HepG2 (cell line): Measurements from ENCODE around the gene RTKN2. TPM values are rescaled to one million over a fixed set of nuclear protein-coding genes. Genes with fewer than 3 reads are reported as not detected.

ENCODE experiments used
- AHR ChIP-seq: IDR thresholded peaks from 2 replicates; pipeline ENCODE4 v1.6.1; 2018; ENCODE audit warnings: missing genetic modification reagents, missing compliant biosample characterization
- BORCS8-MEF2B ChIP-seq: sonication (generic); formaldehyde crosslinking; IDR thresholded peaks from 2 replicates; pipeline ENCODE4 v1.8.0; 2022; ENCODE audit warnings: mild to moderate bottlenecking, missing genetic modification reagents
- HDAC6 ChIP-seq: fragments of 200-600 bp; sonication (generic); IDR thresholded peaks from 2 replicates; pipeline ENCODE4 v1.7.0; 2017; ENCODE audit warnings: mild to moderate bottlenecking, antibody characterized with exemption, low read length, low read depth
- JDP2 ChIP-seq: sonication (generic); formaldehyde crosslinking; IDR thresholded peaks from 2 replicates; pipeline ENCODE4 v1.8.1; 2022; ENCODE audit warnings: missing genetic modification reagents, borderline replicate concordance
- KDM3A ChIP-seq: IDR thresholded peaks from 2 replicates; pipeline ENCODE4 v1.6.1; 2018; ENCODE audit warnings: low read depth, missing compliant biosample characterization
- MNT ChIP-seq: fragments of 450-650 bp; IDR thresholded peaks from 2 replicates; pipeline ENCODE4 v1.6.1; 2016
- NR0B2 ChIP-seq: sonication (generic); formaldehyde crosslinking; IDR thresholded peaks from 2 replicates; pipeline ENCODE4 v1.4.0; 2020; ENCODE audit warnings: mild to moderate bottlenecking, missing genetic modification reagents
- PATZ1 ChIP-seq: sonication (generic); formaldehyde crosslinking; IDR thresholded peaks from 2 replicates; pipeline ENCODE4 v1.4.0; 2020; ENCODE audit warnings: missing genetic modification reagents
- SKIL ChIP-seq: sonication (generic); formaldehyde crosslinking; IDR thresholded peaks from 2 replicates; pipeline ENCODE4 v1.8.0; 2022; ENCODE audit warnings: missing genetic modification reagents, mild to moderate bottlenecking, moderate library complexity, borderline replicate concordance
- SNAPC4 ChIP-seq: sonication (generic); formaldehyde crosslinking; IDR thresholded peaks from 2 replicates; pipeline ENCODE4 v1.4.0; 2020; ENCODE audit warnings: mild to moderate bottlenecking, missing genetic modification reagents
- SP4 ChIP-seq: sonication (generic); formaldehyde crosslinking; IDR thresholded peaks from 2 replicates; pipeline ENCODE4 v1.8.1; 2023; ENCODE audit warnings: mild to moderate bottlenecking, missing genetic modification reagents
- TOE1 ChIP-seq: sonication (generic); formaldehyde crosslinking; IDR thresholded peaks from 2 replicates; pipeline ENCODE4 v1.4.0; 2020; ENCODE audit warnings: mild to moderate bottlenecking, missing genetic modification reagents
- ZFP36 ChIP-seq: fragments of 150-350 bp; IDR thresholded peaks from 2 replicates; pipeline ENCODE4 v1.6.1; 2018; ENCODE audit warnings: borderline replicate concordance, low read length, low read depth; ENCODE audit not compliant: partially characterized antibody
- ZNF383 ChIP-seq: sonication (generic); formaldehyde crosslinking; IDR thresholded peaks from 2 replicates; pipeline ENCODE4 v1.4.0; 2020; ENCODE audit warnings: missing genetic modification reagents, mild to moderate bottlenecking, borderline replicate concordance
- ZNF552 ChIP-seq: sonication (generic); formaldehyde crosslinking; IDR thresholded peaks from 2 replicates; pipeline ENCODE4 v1.9.0; 2022; ENCODE audit warnings: missing genetic modification reagents, mild to moderate bottlenecking, borderline replicate concordance
- ZNF674 ChIP-seq: sonication (generic); formaldehyde crosslinking; IDR thresholded peaks from 2 replicates; pipeline ENCODE4 v1.5.0; 2020; ENCODE audit warnings: low read depth, mild to moderate bottlenecking, missing genetic modification reagents
- ZSCAN12 ChIP-seq: sonication (generic); formaldehyde crosslinking; IDR thresholded peaks from 2 replicates; pipeline ENCODE4 v1.9.0; 2021; ENCODE audit warnings: mild to moderate bottlenecking, missing genetic modification reagents
- polyA plus RNA-seq, 8 experiments: library from polyadenylated mRNA; depleted of rRNA in 3 of 8; stranded (reverse) in 7 of 8; unstranded in 1 of 8; fragments of >200 nt; fragmentation: Illumina TruSeq in 4 of 8; extraction: Trizol in 4 of 8; gene quantifications; 2 replicates each; pipeline versions ENCODE4 v1.2.1 to v1.2.3, GENCODE V29; 2011 to 2016; ENCODE audit warnings: low read depth in 4 of 8, missing spikeins in 1 of 8, mixed read lengths in 1 of 8; ENCODE audit not compliant: insufficient read depth in 1 of 8
- total RNA-seq, 5 experiments: library from RNA; depleted of rRNA; stranded (reverse); fragments of >200 nt; fragmentation: Illumina TruSeq; extraction: Trizol; gene quantifications; 2 replicates each; pipeline ENCODE4 v1.2.3, GENCODE V29; 2016; ENCODE audit warnings: low read depth in 1 of 5

Gene RTKN2
- total and polyA plus RNA-seq, 2 of the 13 experiments (the other 11 are each of a cell fraction or from before 2014, with no cell fraction given), result 2.2 to 7.0 TPM

GRCh38 chr10:62268399-62269114 is at the start of gene RTKN2 (continued):
- 0 out of 2 replicates have a peak, but pooled peaks have one; percentile 39 for TF ChIP-seq SNAPC4 (CRISPR knock-in tag)
- TF ChIP-seq TOE1 (CRISPR knock-in tag), result no peak
- no peak for TF ChIP-seq ZNF674 (CRISPR knock-in tag)
- peak; percentile 47; the same call in 1 of the 2 replicates for TF ChIP-seq BORCS8-MEF2B
- TF ChIP-seq PATZ1, result peak; percentile 70
- TF ChIP-seq SP4 (CRISPR knock-in tag), result no peak; the same call in 1 of the 2 replicates
- TF ChIP-seq JDP2 (CRISPR knock-in tag), result no peak
- peak; percentile 61; the same call in 1 of the 2 replicates for TF ChIP-seq ZNF552
- 0 out of 2 replicates have a peak, but pooled peaks have one; percentile 28 for TF ChIP-seq KDM3A (CRISPR knock-in tag)
- no peak for TF ChIP-seq ZNF383 (CRISPR knock-in tag)
- TF ChIP-seq SKIL, result peak; percentile 75; the same call in 1 of the 2 replicates
- TF ChIP-seq NR0B2, result 0 out of 2 replicates have a peak, but pooled peaks have one; percentile 34
- TF ChIP-seq ZSCAN12 (CRISPR knock-in tag), result no peak
- peak; percentile 22; the same call in 1 of the 2 replicates for TF ChIP-seq MNT
- no peak for TF ChIP-seq HDAC6
- TF ChIP-seq AHR (CRISPR knock-in tag), result no peak
- TF ChIP-seq ZFP36, result no peak
